Measurements from ENCODE around the gene BTF3. TPM values are rescaled to one million over a fixed set of nuclear protein-coding genes. Genes with fewer than 3 reads are reported as not detected.
"Not testable (repeated sequence)": the region's sequence is repeated elsewhere in the genome, so short reads cannot be mapped to it uniquely, and the experiment has no call there.

Gene BTF3
- total RNA-seq, 1 donor from 2014 or later: 388 TPM

- no peak overlapping the region for H3K4me3 ChIP-seq
- peaks cover 25% of the 10 kb centered on the region for H3K4me1 ChIP-seq
- peaks cover 84% of the 10 kb centered on the region for H3K27me3 ChIP-seq (ENCODE audit: low read depth)
- peak; percentile 88 for TF ChIP-seq CTCF (IDR thresholded peaks at IDR 0.05)
- no peaks in the 10 kb centered on the region for H3K9me3 ChIP-seq
- DNase-seq (peak; percentile 72), ATAC-seq (peak; percentile 85 to 89)
- H3K27ac ChIP-seq: no peak overlapping the region
- intact Hi-C loops (cut with DNase I): no loop called here
- no peaks in the 10 kb centered on the region for H3K36me3 ChIP-seq
Observed at GRCh38 chr5:73451224-73452130, 46.8 kb upstream of the BTF3 start.

GRCh38 chr5:73452215-73452614 is 46.0 kb upstream of the BTF3 start:
- Histone ChIP-seq H3K27ac (no peak overlapping the region), H3K4me1 (peaks cover 21% of the 10 kb centered on the region), H3K9me3 (no peaks in the 10 kb centered on the region), H3K27me3 (ENCODE audit: low read depth) (peaks cover 85% of the 10 kb centered on the region), H3K4me3 (no peak overlapping the region), H3K36me3 (no peaks in the 10 kb centered on the region)
- DNase-seq (no peak), ATAC-seq (no peak)
- no peak for TF ChIP-seq CTCF (IDR thresholded peaks at IDR 0.05)
- intact Hi-C loops (cut with DNase I): no loop called here

- intact Hi-C loops (cut with DNase I): no loop called here
- Histone ChIP-seq H3K27me3 (ENCODE audit: low read depth) (peaks cover 86% of the 10 kb centered on the region), H3K4me1 (peaks cover 11% of the 10 kb centered on the region), H3K9me3 (no peaks in the 10 kb centered on the region), H3K36me3 (no peaks in the 10 kb centered on the region), H3K27ac (no peak overlapping the region), H3K4me3 (no peak overlapping the region)
- peak; percentile 74 for TF ChIP-seq CTCF (IDR thresholded peaks at IDR 0.05)
- ATAC-seq (peak; percentile 70 to 76), DNase-seq (no peak)
Observed at GRCh38 chr5:73454379-73455036, 43.7 kb upstream of the BTF3 start.

- H3K36me3 ChIP-seq; DNase-seq; ATAC-seq; H3K27ac ChIP-seq; H3K4me3 ChIP-seq; H3K4me1 ChIP-seq; H3K9me3 ChIP-seq; intact Hi-C loops (cut with DNase I): not testable (repeated sequence)
- H3K27me3 ChIP-seq (ENCODE audit: low read depth): peaks cover 74% of the 10 kb centered on the region
Observed at GRCh38 chr5:73456462-73456861, 41.8 kb upstream of the BTF3 start.

DNA sequence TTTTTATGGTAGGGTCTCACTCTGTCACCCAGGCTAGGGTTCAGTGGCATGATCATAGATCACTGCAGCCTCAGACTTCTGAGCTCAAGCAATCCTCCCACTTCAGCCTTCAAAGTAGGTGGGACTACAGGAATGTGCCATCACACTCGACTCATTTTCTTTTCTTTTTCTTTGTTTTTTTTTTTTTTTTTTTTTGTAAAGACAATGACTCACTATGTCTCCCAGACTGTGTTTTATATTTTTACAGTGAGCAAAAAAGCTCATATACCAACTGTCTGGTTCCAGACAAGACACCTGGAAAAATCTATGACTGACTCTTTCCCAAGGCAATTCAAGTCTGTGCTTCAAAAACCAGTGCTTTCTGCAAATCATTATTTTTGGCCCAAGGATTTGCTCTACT is 38.9 kb upstream of the BTF3 start:
- Histone ChIP-seq H3K4me1 (no peaks in the 10 kb centered on the region), H3K9me3 (no peaks in the 10 kb centered on the region), H3K36me3 (no peaks in the 10 kb centered on the region), H3K4me3 (no peak overlapping the region), H3K27me3 (ENCODE audit: low read depth) (peaks cover 45% of the 10 kb centered on the region), H3K27ac (no peak overlapping the region)
- ATAC-seq (no peak), DNase-seq (no peak)
- intact Hi-C loops (cut with DNase I): no loop called here
- no peak for TF ChIP-seq CTCF (IDR thresholded peaks at IDR 0.05)

DNA sequence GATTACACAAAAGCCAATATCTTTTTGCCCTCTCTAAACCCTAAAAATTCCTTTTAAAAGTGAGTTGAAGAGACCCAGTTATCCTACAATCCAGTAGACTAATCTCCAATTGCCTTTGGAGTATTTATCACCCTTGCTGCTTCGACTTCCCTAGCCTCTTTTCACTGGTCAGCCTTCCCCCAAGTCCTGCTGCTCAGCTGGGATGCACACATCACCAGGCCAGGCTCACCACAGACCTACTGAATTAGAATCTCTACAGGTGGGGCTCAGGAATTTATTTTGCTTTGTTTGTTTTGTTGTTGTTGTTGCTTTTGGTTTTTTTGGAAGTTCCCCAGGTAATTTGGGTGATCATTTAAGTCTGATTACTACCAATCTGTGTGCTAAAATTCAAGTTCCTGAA is 38.1 kb upstream of the BTF3 start:
- no peak for TF ChIP-seq CTCF (IDR thresholded peaks at IDR 0.05)
- H3K36me3 ChIP-seq: no peaks in the 10 kb centered on the region
- no peak for DNase-seq
- H3K4me3 ChIP-seq: no peak overlapping the region
- intact Hi-C loops (cut with DNase I): no loop called here
- H3K4me1 ChIP-seq: no peaks in the 10 kb centered on the region
- H3K27ac ChIP-seq: no peak overlapping the region
- H3K27me3 ChIP-seq (ENCODE audit: low read depth): peaks cover 37% of the 10 kb centered on the region
- no peaks in the 10 kb centered on the region for H3K9me3 ChIP-seq
- no peak for ATAC-seq
